ENCODE data around the gene CELF2.
"Not testable (repeated sequence)": the region's sequence is repeated elsewhere in the genome, so short reads cannot be mapped to it uniquely, and the experiment has no call there.

CELF2 gene

GRCh38 chr10:11347580-11347979 lies 329.9 kb downstream of the CELF2 start:
- not testable (repeated sequence) for H2BK15ac ChIP-seq (ENCODE audit: low read length)
- WGBS, 2 donors (ENCODE audit: extremely low coverage in 2 of 2, insufficient read length in 2 of 2, insufficient replicate concordance in 1 of 2) = no CpG with 5 or more reads among the region's 5 CpGs

GRCh38 chr10:11351801-11352200 lies 334.1 kb downstream of the CELF2 start:
- Histone ChIP-seq H2BK15ac (ENCODE audit: low read length) (no peak overlapping the region), H2BK5ac (ENCODE audit: low read length) (no peak overlapping the region), H3K18ac (ENCODE audit: low read length) (no peak overlapping the region), H3K4me2 (ENCODE audit: insufficient read depth, low read length, poor library complexity, severe bottlenecking) (no peak overlapping the region), H3K4me3 (ENCODE audit: low read length in 2 of 2) (no peak overlapping the region), H3K79me1 (ENCODE audit: low read depth, low read length) (no peaks in the 10 kb centered on the region), H2BK120ac (ENCODE audit: low read depth, low read length) (no peak overlapping the region), H4K8ac (ENCODE audit: low read depth, low read length) (no peak overlapping the region), H3K4me1 (ENCODE audit: control insufficient read depth in 2 of 2, insufficient read depth in 1 of 2, low read depth in 1 of 2, low read length in 2 of 2) (peaks cover 0 to 5% of the 10 kb centered on the region in 2 donors), H2AFZ (ENCODE audit: low read length) (no peak overlapping the region), H3K23ac (ENCODE audit: low read depth, low read length, poor library complexity) (peak overlapping the region; percentile 18), H3K27me3 (ENCODE audit: control insufficient read depth in 3 of 3, insufficient read depth in 3 of 3, low read depth in 1 of 3, low read length in 3 of 3) (peaks cover 0 to 3% (median 0%) of the 10 kb centered on the region in 3 experiments), H3K9me3 (replicated peaks in 1 of 2; ENCODE audit: control insufficient read depth in 2 of 2, insufficient read depth in 1 of 2, low read depth in 1 of 2, low read length in 2 of 2) (peaks cover 4 to 11% of the 10 kb centered on the region in 2 donors), H2BK12ac (ENCODE audit: low read length) (no peak overlapping the region), H2AK5ac (ENCODE audit: low read depth, low read length) (no peak overlapping the region), H3K14ac (ENCODE audit: low read length) (no peak overlapping the region), H3K27ac (replicated peaks; ENCODE audit: low read length) (no peak overlapping the region), H4K91ac (ENCODE audit: low read depth, low read length, poor library complexity) (no peak overlapping the region), H3K36me3 (replicated peaks in 1 of 2; ENCODE audit: control insufficient read depth in 2 of 2, insufficient read depth in 2 of 2, low read length in 2 of 2) (no peaks in the 10 kb centered on the region), H3K4ac (ENCODE audit: low read length) (no peak overlapping the region), H3K9ac (ENCODE audit: low read depth, low read length, poor library complexity) (no peak overlapping the region)
- DNase-seq (ENCODE audit: low spot score) = no peak
- no CpG with 5 or more reads among the region's 9 CpGs for WGBS, 2 donors (ENCODE audit: extremely low coverage in 2 of 2, insufficient read length in 2 of 2, insufficient replicate concordance in 1 of 2)

More at GRCh38 chr10:11347580-11347979, 329.9 kb downstream of the CELF2 start:
- not testable (repeated sequence) for H4K8ac ChIP-seq (ENCODE audit: low read depth, low read length); H3K27ac ChIP-seq (replicated peaks; ENCODE audit: low read length); H3K27me3 ChIP-seq (ENCODE audit: control insufficient read depth in 3 of 3, insufficient read depth in 3 of 3, low read depth in 1 of 3, low read length in 3 of 3); H2BK5ac ChIP-seq (ENCODE audit: low read length); H2BK120ac ChIP-seq (ENCODE audit: low read depth, low read length); H3K14ac ChIP-seq (ENCODE audit: low read length); H3K9ac ChIP-seq (ENCODE audit: low read depth, low read length, poor library complexity); H2AFZ ChIP-seq (ENCODE audit: low read length); H2AK5ac ChIP-seq (ENCODE audit: low read depth, low read length); H3K4ac ChIP-seq (ENCODE audit: low read length); H2BK12ac ChIP-seq (ENCODE audit: low read length); H3K4me3 ChIP-seq (ENCODE audit: low read length in 2 of 2); H3K4me1 ChIP-seq (ENCODE audit: control insufficient read depth in 2 of 2, insufficient read depth in 1 of 2, low read depth in 1 of 2, low read length in 2 of 2); H3K18ac ChIP-seq (ENCODE audit: low read length); DNase-seq (ENCODE audit: low spot score); H3K4me2 ChIP-seq (ENCODE audit: insufficient read depth, low read length, poor library complexity, severe bottlenecking); H4K91ac ChIP-seq (ENCODE audit: low read depth, low read length, poor library complexity); H3K36me3 ChIP-seq (replicated peaks in 1 of 2; ENCODE audit: control insufficient read depth in 2 of 2, insufficient read depth in 2 of 2, low read length in 2 of 2); H3K9me3 ChIP-seq (replicated peaks in 1 of 2; ENCODE audit: control insufficient read depth in 2 of 2, insufficient read depth in 1 of 2, low read depth in 1 of 2, low read length in 2 of 2); H3K79me1 ChIP-seq (ENCODE audit: low read depth, low read length); H3K23ac ChIP-seq (ENCODE audit: low read depth, low read length, poor library complexity)

GRCh38 chr10:11353006-11353896 lies 335.6 kb downstream of the CELF2 start:
- no peak for DNase-seq (ENCODE audit: low spot score)
- H3K18ac ChIP-seq (ENCODE audit: low read length) = no peak overlapping the region
- no peak overlapping the region for H2BK12ac ChIP-seq (ENCODE audit: low read length)
- H4K91ac ChIP-seq (ENCODE audit: low read depth, low read length, poor library complexity) = no peak overlapping the region
- H3K79me1 ChIP-seq (ENCODE audit: low read depth, low read length) = no peaks in the 10 kb centered on the region
- H2AFZ ChIP-seq (ENCODE audit: low read length) = peak overlapping the region; percentile 11
- no peak overlapping the region for H4K8ac ChIP-seq (ENCODE audit: low read depth, low read length)
- H3K4me1 ChIP-seq (ENCODE audit: control insufficient read depth in 2 of 2, insufficient read depth in 1 of 2, low read depth in 1 of 2, low read length in 2 of 2) = peaks cover 0 to 5% of the 10 kb centered on the region in 2 donors
- no peak overlapping the region for H2BK5ac ChIP-seq (ENCODE audit: low read length)
- no peaks in the 10 kb centered on the region for H3K36me3 ChIP-seq (replicated peaks in 1 of 2; ENCODE audit: control insufficient read depth in 2 of 2, insufficient read depth in 2 of 2, low read length in 2 of 2)
- peak overlapping the region in 1 of 2 donors; percentile 20 for H3K4me3 ChIP-seq (ENCODE audit: low read length in 2 of 2)
- H3K9ac ChIP-seq (ENCODE audit: low read depth, low read length, poor library complexity) = no peak overlapping the region
- no peak overlapping the region for H3K23ac ChIP-seq (ENCODE audit: low read depth, low read length, poor library complexity)
- no CpG with 5 or more reads among the region's 12 CpGs for WGBS, 2 donors (ENCODE audit: extremely low coverage in 2 of 2, insufficient read length in 2 of 2, insufficient replicate concordance in 1 of 2)
- H2BK15ac ChIP-seq (ENCODE audit: low read length) = no peak overlapping the region
- no peak overlapping the region for H3K27ac ChIP-seq (replicated peaks; ENCODE audit: low read length)
- no peak overlapping the region for H3K14ac ChIP-seq (ENCODE audit: low read length)
- no peak overlapping the region for H2BK120ac ChIP-seq (ENCODE audit: low read depth, low read length)
- peaks cover 4 to 11% of the 10 kb centered on the region in 2 donors for H3K9me3 ChIP-seq (replicated peaks in 1 of 2; ENCODE audit: control insufficient read depth in 2 of 2, insufficient read depth in 1 of 2, low read depth in 1 of 2, low read length in 2 of 2)
- no peak overlapping the region for H3K4me2 ChIP-seq (ENCODE audit: insufficient read depth, low read length, poor library complexity, severe bottlenecking)
- H2AK5ac ChIP-seq (ENCODE audit: low read depth, low read length) = no peak overlapping the region
- peaks cover 0 to 3% (median 0%) of the 10 kb centered on the region in 3 experiments for H3K27me3 ChIP-seq (ENCODE audit: control insufficient read depth in 3 of 3, insufficient read depth in 3 of 3, low read depth in 1 of 3, low read length in 3 of 3)
- no peak overlapping the region for H3K4ac ChIP-seq (ENCODE audit: low read length)

- H2BK12ac ChIP-seq (ENCODE audit: low read length) = no peak overlapping the region
- H3K18ac ChIP-seq (ENCODE audit: low read length) = no peak overlapping the region
- H3K79me1 ChIP-seq (ENCODE audit: low read depth, low read length) = no peaks in the 10 kb centered on the region
- DNase-seq (ENCODE audit: low spot score) = no peak
- no peak overlapping the region for H3K4me2 ChIP-seq (ENCODE audit: insufficient read depth, low read length, poor library complexity, severe bottlenecking)
- no peaks in the 10 kb centered on the region for H3K36me3 ChIP-seq (replicated peaks in 1 of 2; ENCODE audit: control insufficient read depth in 2 of 2, insufficient read depth in 2 of 2, low read length in 2 of 2)
- H2BK120ac ChIP-seq (ENCODE audit: low read depth, low read length) = no peak overlapping the region
- H3K9me3 ChIP-seq (replicated peaks in 1 of 2; ENCODE audit: control insufficient read depth in 2 of 2, insufficient read depth in 1 of 2, low read depth in 1 of 2, low read length in 2 of 2) = peaks cover 8 to 15% of the 10 kb centered on the region in 2 donors
- no peak overlapping the region for H2AFZ ChIP-seq (ENCODE audit: low read length)
- H3K27me3 ChIP-seq (ENCODE audit: control insufficient read depth in 3 of 3, insufficient read depth in 3 of 3, low read depth in 1 of 3, low read length in 3 of 3) = peaks cover 0 to 3% (median 0%) of the 10 kb centered on the region in 3 experiments
- H2BK15ac ChIP-seq (ENCODE audit: low read length) = no peak overlapping the region
- H2AK5ac ChIP-seq (ENCODE audit: low read depth, low read length) = no peak overlapping the region
- H3K27ac ChIP-seq (replicated peaks; ENCODE audit: low read length) = no peak overlapping the region
- H4K91ac ChIP-seq (ENCODE audit: low read depth, low read length, poor library complexity) = no peak overlapping the region
- H3K4ac ChIP-seq (ENCODE audit: low read length) = no peak overlapping the region
- no peak overlapping the region for H2BK5ac ChIP-seq (ENCODE audit: low read length)
- H3K9ac ChIP-seq (ENCODE audit: low read depth, low read length, poor library complexity) = no peak overlapping the region
- H3K14ac ChIP-seq (ENCODE audit: low read length) = no peak overlapping the region
- WGBS, 2 donors (ENCODE audit: extremely low coverage in 2 of 2, insufficient read length in 2 of 2, insufficient replicate concordance in 1 of 2) = no CpG with 5 or more reads among the region's 5 CpGs
- no peak overlapping the region for H3K23ac ChIP-seq (ENCODE audit: low read depth, low read length, poor library complexity)
- no peak overlapping the region for H3K4me3 ChIP-seq (ENCODE audit: low read length in 2 of 2)
- no peak overlapping the region for H4K8ac ChIP-seq (ENCODE audit: low read depth, low read length)
- peaks cover 0 to 5% of the 10 kb centered on the region in 2 donors for H3K4me1 ChIP-seq (ENCODE audit: control insufficient read depth in 2 of 2, insufficient read depth in 1 of 2, low read depth in 1 of 2, low read length in 2 of 2)
These were observed 337.2 kb downstream of the CELF2 start for GRCh38 chr10:11354823-11355222.
